ENCODE data around the gene CUEDC1. TPM values are rescaled to one million over a fixed set of nuclear protein-coding genes. Genes with fewer than 3 reads are reported as not detected.

Gene CUEDC1
- total RNA-seq, 1 donor = 25.7 TPM

DNA sequence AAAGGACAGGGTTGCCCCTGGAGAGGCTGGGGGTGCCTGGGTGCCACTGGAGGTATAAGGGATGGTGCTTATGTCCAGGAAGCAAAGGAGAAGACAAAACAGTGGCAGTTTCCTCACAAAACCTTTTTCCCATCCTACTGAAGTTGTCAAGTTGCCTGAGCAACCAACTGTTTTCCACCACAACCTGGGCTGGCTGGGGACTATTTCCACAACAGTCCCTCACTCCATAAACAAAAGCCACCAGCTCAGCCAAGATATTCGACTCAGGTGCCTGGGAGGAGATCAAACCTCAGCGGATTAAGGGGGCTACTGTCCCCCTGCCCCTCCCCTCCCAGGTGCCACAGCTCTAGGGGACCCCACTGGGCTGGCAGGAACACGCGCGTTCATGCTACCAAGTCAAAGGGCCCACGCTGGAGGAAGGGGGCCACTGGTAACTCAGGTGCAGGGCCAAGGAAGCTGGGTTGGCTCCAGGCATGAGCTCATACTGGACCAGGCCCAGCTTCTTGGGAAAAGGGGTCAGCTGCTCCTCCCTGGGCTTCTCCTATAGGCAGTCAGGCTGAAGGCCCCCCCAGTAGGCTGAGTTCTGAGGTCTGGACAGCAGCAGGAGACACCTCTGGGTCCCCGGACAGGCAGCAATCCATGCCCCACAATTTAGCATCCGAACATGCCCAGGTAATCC is 59.7 kb downstream of the CUEDC1 start:
- no peak overlapping the region for H3K4me3 ChIP-seq (ENCODE audit: low read depth, low read length)
- DNase-seq (ENCODE audit: low read depth) = no peak
- TF ChIP-seq CTCF (IDR thresholded peaks at IDR 0.05; ENCODE audit: insufficient read depth, low read length) = no peak

DNA sequence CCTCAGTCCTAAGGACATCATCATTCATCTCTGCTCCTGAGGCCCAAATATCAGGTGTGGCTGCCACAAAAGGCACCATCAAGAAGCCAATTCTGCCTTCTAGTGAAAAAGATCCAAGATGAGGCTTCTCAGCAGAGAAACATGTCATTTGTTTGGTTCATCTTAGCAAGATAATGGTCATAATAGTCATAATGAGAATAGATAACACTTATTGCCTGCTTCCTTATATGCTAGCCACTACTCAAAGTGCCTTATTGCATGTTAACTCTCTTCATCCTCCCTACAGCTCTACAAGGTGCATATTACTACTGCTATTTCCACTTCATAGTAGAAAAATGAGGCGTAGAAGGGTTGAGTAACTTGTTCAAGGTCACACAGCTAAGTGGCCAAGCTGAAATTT is 60.4 kb downstream of the CUEDC1 start:
- H3K4me3 ChIP-seq (ENCODE audit: low read depth, low read length) = no peak overlapping the region
- DNase-seq (ENCODE audit: low read depth) = no peak
- no peak for TF ChIP-seq CTCF (IDR thresholded peaks at IDR 0.05; ENCODE audit: insufficient read depth, low read length)

DNA sequence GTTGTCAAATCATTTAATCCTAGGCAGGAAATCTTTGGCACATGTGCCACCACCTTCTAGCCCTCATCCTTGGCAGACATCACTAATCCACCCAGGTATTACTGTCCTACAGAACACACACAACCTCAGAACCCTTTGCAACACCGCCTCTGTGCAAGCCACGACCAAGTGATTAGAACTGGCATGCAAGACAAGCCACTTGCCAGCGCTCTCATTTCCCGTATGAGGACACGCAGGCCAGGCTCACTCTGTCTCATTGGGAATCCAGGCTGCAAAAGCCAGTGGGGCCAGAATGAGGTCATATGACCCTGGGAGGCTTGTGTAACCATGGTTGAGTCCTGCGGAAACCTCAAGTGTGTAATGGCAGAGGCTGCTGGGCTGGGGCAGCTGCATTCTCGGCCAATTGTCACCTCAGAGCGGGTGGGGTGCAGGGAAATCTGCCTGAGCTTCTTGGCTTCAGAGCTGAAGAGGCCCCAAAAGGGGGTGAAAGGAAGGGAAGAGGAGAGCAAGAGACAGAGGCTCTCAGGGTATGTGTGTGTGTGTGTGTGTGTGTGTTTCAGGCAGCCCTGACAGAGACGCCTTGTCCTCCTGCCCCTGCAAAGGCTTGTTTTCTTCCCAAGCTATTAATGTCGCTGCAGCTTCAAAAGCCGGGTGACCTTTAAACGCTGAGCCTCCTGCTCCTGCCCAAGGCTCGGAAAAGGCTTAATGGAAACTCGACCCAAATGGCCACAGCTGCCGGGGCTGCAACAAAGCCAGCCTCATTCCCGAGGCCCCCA is 62.2 kb downstream of the CUEDC1 start:
- peak; percentile 100 for DNase-seq (ENCODE audit: low read depth)
- no peak for TF ChIP-seq CTCF (IDR thresholded peaks at IDR 0.05; ENCODE audit: insufficient read depth, low read length)
- H3K4me3 ChIP-seq (ENCODE audit: low read depth, low read length) = peak overlapping the region; percentile 37

DNA sequence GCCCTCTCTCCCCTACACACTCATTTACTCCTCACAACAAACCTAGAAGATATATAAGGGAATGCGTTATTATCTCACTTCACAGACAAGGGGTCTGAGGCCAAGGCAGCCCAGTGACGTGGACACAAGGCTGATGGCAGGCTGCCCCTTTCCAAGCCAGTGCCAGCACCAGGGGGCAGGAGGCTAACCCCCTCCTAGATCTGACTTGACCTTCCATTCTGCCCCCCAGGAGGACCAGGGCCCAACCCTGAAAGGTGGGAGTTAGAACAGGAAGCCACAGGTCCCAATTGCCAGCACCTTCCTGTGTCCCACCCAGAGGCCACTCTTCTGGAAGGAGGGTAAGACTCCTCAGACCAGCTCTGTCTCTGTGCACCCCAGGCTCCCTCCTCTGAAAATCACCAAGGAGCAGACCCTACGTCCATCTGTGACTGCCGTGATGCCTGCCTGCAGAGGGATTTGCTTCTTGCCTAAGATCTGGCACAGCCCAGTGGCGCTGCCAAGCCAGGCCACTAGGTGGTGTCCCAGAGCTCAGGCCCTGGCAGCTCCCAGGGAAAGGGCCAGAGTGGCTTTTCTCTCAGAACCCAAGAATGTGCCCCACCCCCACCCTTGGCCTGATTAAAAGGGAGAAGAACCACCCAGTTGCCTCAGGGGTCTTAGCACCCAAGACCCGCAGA is 62.9 kb downstream of the CUEDC1 start:
- peak; percentile 100 for TF ChIP-seq CTCF (IDR thresholded peaks at IDR 0.05; ENCODE audit: insufficient read depth, low read length)
- H3K4me3 ChIP-seq (ENCODE audit: low read depth, low read length) = no peak overlapping the region
- peak; percentile 95 for DNase-seq (ENCODE audit: low read depth)

DNA sequence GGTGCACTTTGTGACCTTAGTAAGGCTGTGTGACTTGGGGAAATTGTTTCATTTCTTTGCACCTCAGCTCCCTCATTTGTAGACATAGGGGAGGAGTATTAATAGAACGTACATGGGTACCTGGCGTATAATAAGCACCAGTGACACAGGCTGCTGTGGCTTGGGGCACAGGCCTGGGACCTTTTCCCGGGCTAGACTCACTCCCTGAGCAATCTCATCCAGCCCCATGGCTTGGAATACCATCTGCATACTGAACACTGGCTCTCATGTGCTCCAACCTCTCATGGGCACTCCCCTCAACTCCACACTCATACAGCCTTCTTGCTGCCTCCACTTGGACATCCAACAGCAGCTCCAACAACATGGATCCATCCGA is 64.4 kb downstream of the CUEDC1 start:
- no peak for DNase-seq (ENCODE audit: low read depth)
- H3K4me3 ChIP-seq (ENCODE audit: low read depth, low read length) = no peak overlapping the region
- no peak for TF ChIP-seq CTCF (IDR thresholded peaks at IDR 0.05; ENCODE audit: insufficient read depth, low read length)

DNA sequence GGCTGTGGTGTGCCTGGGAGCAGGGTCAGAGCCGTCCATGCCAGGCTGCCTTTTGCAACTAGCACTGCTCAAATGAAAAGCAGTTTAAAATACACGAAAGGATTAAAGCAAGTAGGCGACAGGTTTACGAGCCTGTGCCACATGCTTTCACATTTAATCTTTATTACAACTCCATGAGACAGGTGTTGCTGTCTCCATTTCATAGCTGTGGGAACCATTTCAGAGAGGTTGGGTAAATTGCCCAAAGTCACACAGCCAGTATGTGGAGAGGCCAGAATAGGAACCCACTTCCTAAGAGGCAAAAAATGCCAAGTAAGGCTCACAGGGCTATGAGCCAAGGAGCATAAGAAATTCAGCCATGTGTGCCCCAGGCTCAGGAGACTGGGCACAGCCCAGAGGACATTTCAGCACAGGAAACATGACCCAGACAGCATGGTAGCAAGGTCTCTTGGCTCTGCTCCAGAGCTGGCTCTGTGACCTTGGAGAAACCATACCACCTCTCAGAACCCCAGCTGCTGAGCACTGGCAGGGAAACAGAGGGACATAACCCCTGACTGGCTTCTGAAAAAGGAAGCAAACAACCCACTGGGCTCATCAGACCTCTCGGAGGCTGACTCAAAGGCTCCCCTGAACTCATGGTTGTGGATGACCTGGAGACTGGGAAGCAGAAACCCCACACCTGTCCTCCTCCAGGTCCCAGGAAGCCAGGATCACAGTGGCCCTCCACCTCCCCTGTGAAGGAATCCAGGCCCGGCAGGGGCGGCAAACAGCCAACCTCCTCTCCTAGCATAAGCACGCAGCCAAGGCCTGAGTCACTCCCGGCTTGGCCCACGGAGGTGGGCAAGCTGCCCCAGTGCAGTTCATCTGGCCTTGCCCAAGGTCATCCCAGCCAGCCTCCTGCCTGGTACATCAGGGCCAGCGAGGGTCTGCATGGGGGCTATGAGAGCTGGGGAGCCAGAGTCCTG is 65.0 kb downstream of the CUEDC1 start:
- peak; percentile 2 for TF ChIP-seq CTCF (IDR thresholded peaks at IDR 0.05; ENCODE audit: insufficient read depth, low read length)
- no peak overlapping the region for H3K4me3 ChIP-seq (ENCODE audit: low read depth, low read length)
- peak; percentile 91 for DNase-seq (ENCODE audit: low read depth)
